HG03066 (cell line): ENCODE data around the gene DIAPH3.

Experiments used
- ATAC-seq: cut with Tn5 transposase; IDR thresholded peaks from one replicate; pipeline ENCODE4 v1.9.1; 2021; ENCODE audit warnings: low read depth; ENCODE audit not compliant: unreplicated experiment

Gene DIAPH3

GRCh38 chr13:59746291-59746962, 417.3 kb downstream of the DIAPH3 start:
- ATAC-seq: no peak

GRCh38 chr13:59745392-59745788, 418.3 kb downstream of the DIAPH3 start:
- ATAC-seq: peak; percentile 46

- ATAC-seq: peak; percentile 57
Measured at GRCh38 chr13:59744747-59745391, 418.9 kb downstream of the DIAPH3 start.

- ATAC-seq: no peak
Measured at GRCh38 chr13:59743195-59743594, 420.5 kb downstream of the DIAPH3 start.

GRCh38 chr13:59742467-59742866, 421.3 kb downstream of the DIAPH3 start:
- ATAC-seq: no peak

- no peak for ATAC-seq
Measured at GRCh38 chr13:59738921-59739320, 424.8 kb downstream of the DIAPH3 start.

- peak; percentile 100 for ATAC-seq
Measured at GRCh38 chr13:59734393-59734792, 429.3 kb downstream of the DIAPH3 start.

- ATAC-seq: no peak
Measured at GRCh38 chr13:59733744-59734143, 430.0 kb downstream of the DIAPH3 start.

- no peak for ATAC-seq
Measured at GRCh38 chr13:59730026-59730425, 433.7 kb downstream of the DIAPH3 start.

GRCh38 chr13:59728896-59729545, 434.7 kb downstream of the DIAPH3 start:
- no peak for ATAC-seq

- ATAC-seq: no peak
Measured at GRCh38 chr13:59721926-59722910, 441.5 kb downstream of the DIAPH3 start.

- ATAC-seq: no peak
Measured at GRCh38 chr13:59715611-59716010, 448.1 kb downstream of the DIAPH3 start.

GRCh38 chr13:59710996-59711701, 452.6 kb downstream of the DIAPH3 start:
- ATAC-seq: no peak

GRCh38 chr13:59710416-59710815, 453.3 kb downstream of the DIAPH3 start:
- no peak for ATAC-seq

GRCh38 chr13:59706101-59706976, 457.4 kb downstream of the DIAPH3 start:
- ATAC-seq: peak; percentile 65

- ATAC-seq: no peak
Measured at GRCh38 chr13:59702269-59702668, 461.5 kb downstream of the DIAPH3 start.

- ATAC-seq: no peak
Measured at GRCh38 chr13:59701261-59701660, 462.5 kb downstream of the DIAPH3 start.

GRCh38 chr13:59700281-59700680, 463.4 kb downstream of the DIAPH3 start:
- ATAC-seq: no peak

GRCh38 chr13:59696271-59696670, 467.5 kb downstream of the DIAPH3 start:
- ATAC-seq: no peak
